Natural killer cell (primary cell): Measurements from ENCODE around the gene RASAL1. TPM values are rescaled to one million over a fixed set of nuclear protein-coding genes. Genes with fewer than 3 reads are reported as not detected.

Experiments
- ATAC-seq, 3 donors: fragments of 150-1000 bp in 2 of 3; fragments of 200-7000 bp in 1 of 3; cut with Tn5 transposase; 1 replicate in 1 of 3; 2 replicates in 2 of 3; pipeline ENCODE4 v1.10.0; 2021; ENCODE audit warnings: mild to moderate bottlenecking in 2 of 3, moderate library complexity in 2 of 3
- DNase-seq, 2 donors: peaks; one replicate each; pipeline versions ENCODE4 v3.0.0 to v3.0.0-alpha.2; 2013 to 2021; ENCODE audit warnings: mixed read lengths in 1 of 2
- H3K27ac ChIP-seq: one replicate; pipeline ENCODE4 v1.5.1; 2013; ENCODE audit warnings: mild to moderate bottlenecking, low read length
- H3K27me3 ChIP-seq: one replicate; pipeline ENCODE4 v1.6.1; 2013; ENCODE audit warnings: low read length; ENCODE audit not compliant: control insufficient read depth, insufficient read depth
- H3K36me3 ChIP-seq: one replicate; pipeline ENCODE4 v1.6.1; 2013; ENCODE audit warnings: low read length; ENCODE audit not compliant: control insufficient read depth, insufficient read depth
- H3K4me1 ChIP-seq: one replicate; pipeline ENCODE4 v1.6.1; 2013; ENCODE audit warnings: low read length; ENCODE audit not compliant: control insufficient read depth, insufficient read depth
- H3K4me3 ChIP-seq: one replicate; pipeline ENCODE4 v1.5.1; 2013; ENCODE audit warnings: low read length
- H3K9me3 ChIP-seq: one replicate; pipeline ENCODE4 v1.6.1; 2013; ENCODE audit warnings: low read length; ENCODE audit not compliant: control insufficient read depth, insufficient read depth
- H3K27ac Mint-ChIP-seq, 2 donors: one replicate each; pipeline ENCODE4 v1.8.0; 2022; ENCODE audit warnings: mild to moderate bottlenecking in 2 of 2, mixed read lengths in 2 of 2, moderate library complexity in 1 of 2
- H3K27me3 Mint-ChIP-seq, 2 donors: one replicate each; pipeline ENCODE4 v1.8.0; 2022; ENCODE audit warnings: low read depth in 2 of 2, mixed read lengths in 2 of 2
- H3K36me3 Mint-ChIP-seq: one replicate; pipeline ENCODE4 v1.8.0; 2022; ENCODE audit warnings: mixed read lengths
- H3K4me1 Mint-ChIP-seq, 2 donors: one replicate each; pipeline ENCODE4 v1.8.0; 2022; ENCODE audit warnings: mixed read lengths in 2 of 2
- H3K4me3 Mint-ChIP-seq: one replicate; pipeline ENCODE4 v1.8.0; 2022; ENCODE audit warnings: mild to moderate bottlenecking, moderate library complexity, mixed read lengths
- H3K9me3 Mint-ChIP-seq, 2 donors: one replicate each; pipeline ENCODE4 v1.8.0; 2022; ENCODE audit warnings: mixed read lengths in 2 of 2
- WGBS: methylation state at CpG from one replicate; pipeline ENCODE4 v1.1.7; 2013; ENCODE audit warnings: missing lambda C conversion rate; ENCODE audit not compliant: insufficient coverage; 5-methylcytosine and 5-hydroxymethylcytosine counted together
- intact Hi-C: fragments of 100-400 bp; cut with micrococcal nuclease; formaldehyde crosslinking; loops from one replicate; pipeline ENCODE4 v1.14.2; 2022
- total RNA-seq, 4 donors: library from RNA; stranded (reverse); fragments of 120-200 nt in 1 of 4; gene quantifications; one replicate each; pipeline versions ENCODE4 v1.2.3 to v1.2.4, GENCODE V29; 2013 to 2022
- TF ChIP-seq, protein P1 (sequence below): fragments of 200-600 bp; IDR thresholded peaks from one replicate; pipeline ENCODE4 v1.8.0; 2022; ENCODE audit warnings: antibody characterized with exemption

RASAL1 gene
- total RNA-seq, 3 donors from 2014 or later (not counting 1 experiment from before 2014, with no cell fraction given) = not detected

DNA sequence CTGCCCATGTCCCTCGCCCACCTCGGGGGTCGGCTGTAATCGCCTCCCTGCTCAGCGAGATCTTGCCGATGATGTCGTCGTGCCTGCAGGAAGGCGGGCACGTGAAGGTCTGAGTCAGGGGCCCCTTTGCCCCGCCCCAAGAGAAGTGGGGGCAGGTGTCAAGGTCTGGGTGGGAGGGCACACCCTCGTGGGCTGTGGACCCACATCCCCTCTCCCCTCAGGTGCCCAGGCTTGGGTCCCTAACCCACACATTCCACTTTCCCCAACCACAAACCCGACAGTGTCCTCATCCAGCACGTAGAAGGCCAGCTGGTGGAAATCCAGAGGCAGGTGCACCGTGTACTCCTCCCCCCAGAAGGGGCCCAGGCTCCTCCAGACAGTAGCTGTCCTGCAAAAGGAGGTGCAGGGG, 7.8 kb downstream of the RASAL1 start:
- Mint-ChIP-seq H3K4me3 (no peak overlapping the region), H3K27me3 (peaks cover 7 to 10% of the 10 kb centered on the region in 2 donors), H3K9me3 (no peaks in the 10 kb centered on the region), H3K27ac (no peak overlapping the region), H3K36me3 (no peaks in the 10 kb centered on the region), H3K4me1 (no peaks in the 10 kb centered on the region)
- H3K36me3 ChIP-seq = no peaks in the 10 kb centered on the region
- DNase-seq (no peak), ATAC-seq (no peak)
- intact Hi-C loops = no loop called here
- WGBS = 43% methylated on average over 15 of the region's 15 CpGs
- H3K27ac ChIP-seq = no peak overlapping the region
- H3K9me3 ChIP-seq = no peaks in the 10 kb centered on the region
- TF ChIP-seq, protein P1, sequence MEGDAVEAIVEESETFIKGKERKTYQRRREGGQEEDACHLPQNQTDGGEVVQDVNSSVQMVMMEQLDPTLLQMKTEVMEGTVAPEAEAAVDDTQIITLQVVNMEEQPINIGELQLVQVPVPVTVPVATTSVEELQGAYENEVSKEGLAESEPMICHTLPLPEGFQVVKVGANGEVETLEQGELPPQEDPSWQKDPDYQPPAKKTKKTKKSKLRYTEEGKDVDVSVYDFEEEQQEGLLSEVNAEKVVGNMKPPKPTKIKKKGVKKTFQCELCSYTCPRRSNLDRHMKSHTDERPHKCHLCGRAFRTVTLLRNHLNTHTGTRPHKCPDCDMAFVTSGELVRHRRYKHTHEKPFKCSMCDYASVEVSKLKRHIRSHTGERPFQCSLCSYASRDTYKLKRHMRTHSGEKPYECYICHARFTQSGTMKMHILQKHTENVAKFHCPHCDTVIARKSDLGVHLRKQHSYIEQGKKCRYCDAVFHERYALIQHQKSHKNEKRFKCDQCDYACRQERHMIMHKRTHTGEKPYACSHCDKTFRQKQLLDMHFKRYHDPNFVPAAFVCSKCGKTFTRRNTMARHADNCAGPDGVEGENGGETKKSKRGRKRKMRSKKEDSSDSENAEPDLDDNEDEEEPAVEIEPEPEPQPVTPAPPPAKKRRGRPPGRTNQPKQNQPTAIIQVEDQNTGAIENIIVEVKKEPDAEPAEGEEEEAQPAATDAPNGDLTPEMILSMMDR = no peak
- peaks cover 4% of the 10 kb centered on the region for H3K4me1 ChIP-seq
- no peaks in the 10 kb centered on the region for H3K27me3 ChIP-seq
- H3K4me3 ChIP-seq = no peak overlapping the region

DNA sequence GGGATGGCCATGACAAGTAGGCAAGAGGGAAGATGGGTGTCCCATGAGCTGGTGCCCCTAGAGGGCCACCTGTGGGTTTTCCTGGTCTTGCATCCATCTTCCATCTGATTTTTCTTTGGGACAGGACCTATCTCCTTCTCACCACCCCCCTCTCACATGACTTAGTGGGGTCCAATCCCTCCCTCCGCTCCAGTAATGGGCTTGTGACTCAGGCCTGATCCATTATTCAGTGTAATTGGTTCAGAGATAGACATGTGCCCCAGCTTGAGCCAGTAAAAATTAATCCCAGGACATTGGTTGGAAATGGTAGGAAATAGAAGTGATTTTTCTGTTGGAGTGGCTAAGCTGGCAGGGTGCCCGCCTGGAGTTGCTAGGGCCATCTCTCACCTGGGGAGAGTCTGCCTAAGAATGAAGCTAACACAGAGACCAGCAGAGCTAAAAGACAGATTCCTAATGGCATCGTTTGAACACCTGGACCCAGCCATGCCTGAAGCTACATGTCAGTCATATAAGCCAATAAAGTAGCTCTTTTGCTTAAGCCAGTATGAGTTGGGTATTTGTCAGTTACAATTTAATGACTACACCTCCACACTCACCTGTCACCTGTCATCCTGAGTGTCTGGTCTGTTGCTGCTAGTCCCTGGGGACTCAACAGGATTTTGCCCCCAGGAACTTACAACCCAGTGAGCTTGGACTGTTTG, 14.7 kb downstream of the RASAL1 start:
- ATAC-seq (no peak), DNase-seq (no peak)
- H3K27ac Mint-ChIP-seq = no peak overlapping the region
- H3K36me3 Mint-ChIP-seq = no peaks in the 10 kb centered on the region
- TF ChIP-seq, protein P1 = no peak
- no peaks in the 10 kb centered on the region for H3K4me1 ChIP-seq
- H3K36me3 ChIP-seq = no peaks in the 10 kb centered on the region
- no peak overlapping the region for H3K4me3 ChIP-seq
- no peaks in the 10 kb centered on the region for H3K9me3 Mint-ChIP-seq
- WGBS = 84% methylated on average over 3 of the region's 3 CpGs
- H3K27me3 Mint-ChIP-seq = peaks cover 17 to 25% of the 10 kb centered on the region in 2 donors
- no peak overlapping the region for H3K27ac ChIP-seq
- intact Hi-C loops = no loop called here
- H3K4me3 Mint-ChIP-seq = no peak overlapping the region
- H3K4me1 Mint-ChIP-seq = no peaks in the 10 kb centered on the region
- no peaks in the 10 kb centered on the region for H3K9me3 ChIP-seq
- H3K27me3 ChIP-seq = no peaks in the 10 kb centered on the region

DNA sequence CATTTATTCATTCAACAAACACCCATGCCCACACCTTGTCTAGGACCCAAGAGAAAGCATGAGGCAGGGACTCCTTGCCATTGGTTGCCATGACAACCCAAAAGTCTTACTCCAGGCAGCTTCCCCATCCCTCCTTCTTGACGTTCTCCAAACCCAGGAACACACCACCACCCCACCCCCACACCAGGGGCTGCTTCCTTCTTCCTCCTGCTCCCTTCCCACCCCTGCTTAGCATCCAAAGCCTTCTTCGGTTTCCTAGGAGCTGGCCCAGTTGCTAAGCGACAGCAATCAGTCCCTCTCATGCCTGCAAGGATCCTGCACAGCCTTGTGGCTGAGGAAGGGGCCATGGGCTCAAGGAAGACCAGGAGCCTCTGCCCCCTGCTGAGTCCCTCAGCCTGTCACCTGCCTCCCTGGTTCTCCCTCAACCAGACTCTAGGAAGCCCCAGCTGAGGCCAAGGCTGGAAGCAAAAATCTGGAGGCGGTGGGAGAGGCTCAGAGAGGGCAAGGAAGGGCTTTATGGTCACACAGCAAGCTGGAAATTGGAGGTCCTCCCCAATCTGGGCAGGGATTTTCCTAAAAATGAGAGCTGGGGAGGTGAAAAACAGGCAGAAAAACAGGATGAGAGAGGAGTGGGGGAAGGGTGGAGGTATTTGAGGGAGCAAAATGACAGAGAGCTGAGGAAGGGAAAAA, 15.4 kb downstream of the RASAL1 start:
- intact Hi-C loops = no loop called here
- H3K9me3 Mint-ChIP-seq = no peaks in the 10 kb centered on the region
- TF ChIP-seq, protein P1 = no peak

More for the DNA sequence above, 15.4 kb downstream of the RASAL1 start:
- ATAC-seq (no peak), DNase-seq (no peak)
- H3K4me3 Mint-ChIP-seq = no peak overlapping the region
- H3K4me1 Mint-ChIP-seq = no peaks in the 10 kb centered on the region
- no peaks in the 10 kb centered on the region for H3K27me3 ChIP-seq
- H3K4me3 ChIP-seq = no peak overlapping the region
- H3K27ac Mint-ChIP-seq = no peak overlapping the region
- peaks cover 14 to 25% of the 10 kb centered on the region in 2 donors for H3K27me3 Mint-ChIP-seq
- WGBS = 44% methylated on average over 4 of the region's 4 CpGs
- H3K36me3 ChIP-seq = no peaks in the 10 kb centered on the region
- H3K36me3 Mint-ChIP-seq = no peaks in the 10 kb centered on the region
- H3K27ac ChIP-seq = no peak overlapping the region
- H3K4me1 ChIP-seq = no peaks in the 10 kb centered on the region
- H3K9me3 ChIP-seq = no peaks in the 10 kb centered on the region
